Measurements from ENCODE around the gene SFR1.

Gene SFR1

GRCh38 chr10:104120512-104120902 is 1.5 kb upstream of the SFR1 start:
- intact Hi-C loops (cut with DNase I; ENCODE audit: low total_unique reads) = loop anchor here (10.0 kb wide), 2 partner anchors 156 to 226 kb away; partner anchors contain the start of gene SLK
- Histone ChIP-seq H3K27me3 (no peaks in the 10 kb centered on the region), H3K4me1 (peaks cover 0 to 25% (median 13%) of the 10 kb centered on the region in 4 donors), H3K27ac (peak overlapping the region; percentile 96 to 98), H3K36me3 (no peaks in the 10 kb centered on the region), H3K9me3 (no peaks in the 10 kb centered on the region), H3K4me3 (peak overlapping the region; percentile 60 to 72)
- no peak for TF ChIP-seq CTCF (IDR thresholded peaks at IDR 0.05)
- no peak for DNase-seq

GRCh38 chr10:104120903-104121484 is 977 bp upstream of the SFR1 start:
- DNase-seq = peak; percentile 96 to 98
- Histone ChIP-seq H3K4me1 (peaks cover 0 to 25% (median 13%) of the 10 kb centered on the region in 4 donors), H3K36me3 (no peaks in the 10 kb centered on the region), H3K4me3 (peak overlapping the region; percentile 60 to 72), H3K27ac (peak overlapping the region; percentile 96 to 98), H3K27me3 (no peaks in the 10 kb centered on the region), H3K9me3 (no peaks in the 10 kb centered on the region)
- intact Hi-C loops (cut with DNase I; ENCODE audit: low total_unique reads) = loop anchor here (10.0 kb wide), 2 partner anchors 156 to 226 kb away; partner anchors contain the start of gene SLK
- TF ChIP-seq CTCF (IDR thresholded peaks at IDR 0.05) = no peak

- H3K9me3 ChIP-seq = no peaks in the 10 kb centered on the region
- peak overlapping the region; percentile 60 to 72 for H3K4me3 ChIP-seq
- DNase-seq = peak in 1 of 2 donors; percentile 45
- peaks cover 0 to 25% (median 13%) of the 10 kb centered on the region in 4 donors for H3K4me1 ChIP-seq
- peak overlapping the region; percentile 96 to 98 for H3K27ac ChIP-seq
- no peaks in the 10 kb centered on the region for H3K36me3 ChIP-seq
- TF ChIP-seq CTCF (IDR thresholded peaks at IDR 0.05) = no peak
- H3K27me3 ChIP-seq = no peaks in the 10 kb centered on the region
- intact Hi-C loops (cut with DNase I; ENCODE audit: low total_unique reads) = loop anchor here (10.0 kb wide), 2 partner anchors 158 to 228 kb away; partner anchors contain the start of gene SLK
Observed at GRCh38 chr10:104122225-104123107, 495 bp downstream of the SFR1 start.

GRCh38 chr10:104123397-104123796 is 1.4 kb downstream of the SFR1 start:
- Histone ChIP-seq H3K9me3 (no peaks in the 10 kb centered on the region), H3K27me3 (no peaks in the 10 kb centered on the region), H3K27ac (peak overlapping the region in 1 of 2 donors; percentile 98), H3K36me3 (no peaks in the 10 kb centered on the region), H3K4me3 (no peak overlapping the region), H3K4me1 (peaks cover 0 to 25% (median 13%) of the 10 kb centered on the region in 4 donors)
- no peak for DNase-seq
- intact Hi-C loops (cut with DNase I; ENCODE audit: low total_unique reads) = loop anchor here (10.0 kb wide), 2 partner anchors 159 to 229 kb away; partner anchors contain the start of gene SLK
- peak; percentile 13 to 21 for TF ChIP-seq CTCF (IDR thresholded peaks at IDR 0.05)

GRCh38 chr10:104127411-104127810 is 5.4 kb downstream of the SFR1 start:
- no peak for TF ChIP-seq CTCF (IDR thresholded peaks at IDR 0.05)
- Histone ChIP-seq H3K36me3 (no peaks in the 10 kb centered on the region), H3K9me3 (no peaks in the 10 kb centered on the region), H3K4me3 (no peak overlapping the region), H3K27me3 (no peaks in the 10 kb centered on the region), H3K27ac (no peak overlapping the region), H3K4me1 (peaks cover 0 to 10% (median 2%) of the 10 kb centered on the region in 4 donors)
- intact Hi-C loops (cut with DNase I; ENCODE audit: low total_unique reads) = loop anchor here (10.0 kb wide), 2 partner anchors 163 to 233 kb away; partner anchors contain the start of gene SLK
- no peak for DNase-seq

Data from tibial artery (tissue), 4 donors.